Myocyte (in vitro differentiated cells): Measurements from ENCODE around the gene RTL10. TPM values are rescaled to one million over a fixed set of nuclear protein-coding genes. Genes with fewer than 3 reads are reported as not detected.
"Not testable (repeated sequence)": the region's sequence is repeated elsewhere in the genome, so short reads cannot be mapped to it uniquely, and the experiment has no call there.

Source experiments
- DNase-seq: peaks from one replicate; pipeline ENCODE4 v3.0.0-alpha.2; 2012; ENCODE audit warnings: low read depth
- total RNA-seq: library from RNA; depleted of rRNA; stranded (reverse); fragments of >200 nt; gene quantifications from 2 replicates; pipeline ENCODE4 v1.2.3, GENCODE V29; 2014

RTL10 gene
- total RNA-seq, 1 donor from 2014 or later, result 14.5 TPM

GRCh38 chr22:19846620-19847344 is 7.9 kb downstream of the RTL10 start:
- no peak for DNase-seq

GRCh38 chr22:19845054-19845722 is 9.5 kb downstream of the RTL10 start:
- DNase-seq, result no peak

GRCh38 chr22:19844377-19845053 is 10.2 kb downstream of the RTL10 start:
- DNase-seq, result peak; percentile 61

- DNase-seq, result no peak
Measured at GRCh38 chr22:19843857-19844376, 10.8 kb downstream of the RTL10 start.

- DNase-seq, result no peak
Measured at GRCh38 chr22:19843107-19843856, 11.4 kb downstream of the RTL10 start.

- no peak for DNase-seq
Measured at GRCh38 chr22:19842393-19843106, 12.1 kb downstream of the RTL10 start.

- DNase-seq, result no peak
Measured at GRCh38 chr22:19841641-19842392, 12.9 kb downstream of the RTL10 start.

- DNase-seq, result no peak
Measured at GRCh38 chr22:19840955-19841640, 13.6 kb downstream of the RTL10 start.

GRCh38 chr22:19840059-19840458 is 14.6 kb downstream of the RTL10 start:
- DNase-seq, result no peak

GRCh38 chr22:19837915-19838314 is 16.8 kb downstream of the RTL10 start:
- DNase-seq, result no peak

- DNase-seq, result no peak
Measured at GRCh38 chr22:19836512-19836911, 18.2 kb downstream of the RTL10 start.

GRCh38 chr22:19834599-19834998 is 20.1 kb downstream of the RTL10 start:
- no peak for DNase-seq

GRCh38 chr22:19833327-19833726 is 21.3 kb downstream of the RTL10 start:
- not testable (repeated sequence) for DNase-seq

- peak; percentile 61 for DNase-seq
Measured at GRCh38 chr22:19832476-19833108, 22.1 kb downstream of the RTL10 start.

- DNase-seq, result not testable (repeated sequence)
Measured at GRCh38 chr22:19831979-19832378, 22.7 kb downstream of the RTL10 start.

- no peak for DNase-seq
Measured at GRCh38 chr22:19831016-19831415, 23.7 kb downstream of the RTL10 start.

- no peak for DNase-seq
Measured at GRCh38 chr22:19828035-19828401, 26.7 kb downstream of the RTL10 start.

- DNase-seq, result no peak
Measured at GRCh38 chr22:19827341-19828034, 27.2 kb downstream of the RTL10 start.
